Progenitor cell of endocrine pancreas (in vitro differentiated cells): ENCODE measurements around the gene PHACTR1. TPM values are rescaled to one million over a fixed set of nuclear protein-coding genes. Genes with fewer than 3 reads are reported as not detected.

Experiments
- DNase-seq: peaks from one replicate; pipeline ENCODE4 v3.0.0; 2021; ENCODE audit warnings: low spot score; ENCODE audit not compliant: unreplicated experiment
- H3K27ac Mint-ChIP-seq: 2 replicates; pipeline ENCODE4 v1.8.0; 2021; ENCODE audit warnings: mild to moderate bottlenecking, moderate library complexity, mixed read lengths
- H3K27me3 Mint-ChIP-seq: 2 replicates; pipeline ENCODE4 v1.8.0; 2021; ENCODE audit warnings: mixed read lengths
- H3K36me3 Mint-ChIP-seq: 2 replicates; pipeline ENCODE4 v1.8.0; 2022; ENCODE audit warnings: mixed read lengths; ENCODE audit not compliant: insufficient read depth
- H3K4me1 Mint-ChIP-seq: 2 replicates; pipeline ENCODE4 v1.8.0; 2021; ENCODE audit warnings: low read depth, mixed read lengths
- H3K4me3 Mint-ChIP-seq: 2 replicates; pipeline ENCODE4 v1.8.0; 2021; ENCODE audit warnings: low read depth, mild to moderate bottlenecking, moderate library complexity, mixed read lengths
- H3K9me3 Mint-ChIP-seq: 2 replicates; pipeline ENCODE4 v1.8.0; 2021; ENCODE audit warnings: low read depth, mixed read lengths
- total RNA-seq: library from RNA; stranded (reverse); gene quantifications from 2 replicates; pipeline ENCODE4 v1.2.1, GENCODE V29; 2021
- TF ChIP-seq, protein P1 (sequence below): fragments of 200-600 bp; sonication (generic); IDR thresholded peaks from one replicate; pipeline ENCODE4 v1.5.0; 2021; ENCODE audit warnings: antibody characterized with exemption, mild to moderate bottlenecking; ENCODE audit not compliant: unreplicated experiment

PHACTR1 gene
- total RNA-seq, 1 donor from 2014 or later, result 8.6 TPM

DNA sequence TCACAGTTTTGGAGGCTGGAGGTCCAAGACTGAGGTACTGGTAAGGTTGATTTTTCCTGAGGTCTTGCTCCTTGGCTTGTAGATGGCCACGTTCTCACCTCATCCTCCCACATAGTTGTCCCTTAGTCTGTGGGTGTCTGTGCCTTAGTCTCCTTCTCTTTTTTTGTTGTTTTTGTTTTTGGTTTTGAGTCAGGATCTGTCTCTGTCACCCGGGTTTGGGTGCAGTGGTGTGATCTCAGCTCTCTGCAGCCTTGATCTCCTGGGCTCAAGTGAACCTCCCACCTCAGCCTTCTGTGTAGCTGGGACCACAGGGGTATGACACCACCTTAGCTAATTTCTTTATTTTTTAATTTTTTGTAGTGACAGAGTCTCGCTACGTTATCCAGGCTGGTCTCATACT lies 245.2 kb downstream of the PHACTR1 start:
- peaks cover 12% of the 10 kb centered on the region for H3K4me1 Mint-ChIP-seq
- H3K27me3 Mint-ChIP-seq, result peaks cover 52% of the 10 kb centered on the region
- no peak for DNase-seq
- H3K9me3 Mint-ChIP-seq, result no peaks in the 10 kb centered on the region
- H3K27ac Mint-ChIP-seq, result no peak overlapping the region
- no peak overlapping the region for H3K4me3 Mint-ChIP-seq
- no peaks in the 10 kb centered on the region for H3K36me3 Mint-ChIP-seq
- TF ChIP-seq, protein P1, sequence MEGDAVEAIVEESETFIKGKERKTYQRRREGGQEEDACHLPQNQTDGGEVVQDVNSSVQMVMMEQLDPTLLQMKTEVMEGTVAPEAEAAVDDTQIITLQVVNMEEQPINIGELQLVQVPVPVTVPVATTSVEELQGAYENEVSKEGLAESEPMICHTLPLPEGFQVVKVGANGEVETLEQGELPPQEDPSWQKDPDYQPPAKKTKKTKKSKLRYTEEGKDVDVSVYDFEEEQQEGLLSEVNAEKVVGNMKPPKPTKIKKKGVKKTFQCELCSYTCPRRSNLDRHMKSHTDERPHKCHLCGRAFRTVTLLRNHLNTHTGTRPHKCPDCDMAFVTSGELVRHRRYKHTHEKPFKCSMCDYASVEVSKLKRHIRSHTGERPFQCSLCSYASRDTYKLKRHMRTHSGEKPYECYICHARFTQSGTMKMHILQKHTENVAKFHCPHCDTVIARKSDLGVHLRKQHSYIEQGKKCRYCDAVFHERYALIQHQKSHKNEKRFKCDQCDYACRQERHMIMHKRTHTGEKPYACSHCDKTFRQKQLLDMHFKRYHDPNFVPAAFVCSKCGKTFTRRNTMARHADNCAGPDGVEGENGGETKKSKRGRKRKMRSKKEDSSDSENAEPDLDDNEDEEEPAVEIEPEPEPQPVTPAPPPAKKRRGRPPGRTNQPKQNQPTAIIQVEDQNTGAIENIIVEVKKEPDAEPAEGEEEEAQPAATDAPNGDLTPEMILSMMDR, result no peak

GRCh38 chr6:12962529-12962928 lies 246.0 kb downstream of the PHACTR1 start:
- peaks cover 45% of the 10 kb centered on the region for H3K27me3 Mint-ChIP-seq
- TF ChIP-seq, protein P1, result no peak
- no peaks in the 10 kb centered on the region for H3K9me3 Mint-ChIP-seq
- H3K4me1 Mint-ChIP-seq, result peaks cover 9% of the 10 kb centered on the region
- H3K36me3 Mint-ChIP-seq, result no peaks in the 10 kb centered on the region
- no peak overlapping the region for H3K27ac Mint-ChIP-seq
- no peak for DNase-seq
- no peak overlapping the region for H3K4me3 Mint-ChIP-seq

GRCh38 chr6:12962987-12963386 lies 246.4 kb downstream of the PHACTR1 start:
- H3K36me3 Mint-ChIP-seq, result no peaks in the 10 kb centered on the region
- peaks cover 5% of the 10 kb centered on the region for H3K4me1 Mint-ChIP-seq
- peaks cover 40% of the 10 kb centered on the region for H3K27me3 Mint-ChIP-seq
- TF ChIP-seq, protein P1, result no peak
- DNase-seq, result no peak
- H3K9me3 Mint-ChIP-seq, result no peaks in the 10 kb centered on the region
- H3K27ac Mint-ChIP-seq, result no peak overlapping the region
- no peak overlapping the region for H3K4me3 Mint-ChIP-seq

- H3K27me3 Mint-ChIP-seq, result peaks cover 34% of the 10 kb centered on the region
- H3K4me1 Mint-ChIP-seq, result no peaks in the 10 kb centered on the region
- DNase-seq, result no peak
- TF ChIP-seq, protein P1, result no peak
- no peak overlapping the region for H3K4me3 Mint-ChIP-seq
- no peaks in the 10 kb centered on the region for H3K9me3 Mint-ChIP-seq
- no peaks in the 10 kb centered on the region for H3K36me3 Mint-ChIP-seq
- H3K27ac Mint-ChIP-seq, result no peak overlapping the region
These were observed 247.0 kb downstream of the PHACTR1 start for GRCh38 chr6:12963567-12963966.

DNA sequence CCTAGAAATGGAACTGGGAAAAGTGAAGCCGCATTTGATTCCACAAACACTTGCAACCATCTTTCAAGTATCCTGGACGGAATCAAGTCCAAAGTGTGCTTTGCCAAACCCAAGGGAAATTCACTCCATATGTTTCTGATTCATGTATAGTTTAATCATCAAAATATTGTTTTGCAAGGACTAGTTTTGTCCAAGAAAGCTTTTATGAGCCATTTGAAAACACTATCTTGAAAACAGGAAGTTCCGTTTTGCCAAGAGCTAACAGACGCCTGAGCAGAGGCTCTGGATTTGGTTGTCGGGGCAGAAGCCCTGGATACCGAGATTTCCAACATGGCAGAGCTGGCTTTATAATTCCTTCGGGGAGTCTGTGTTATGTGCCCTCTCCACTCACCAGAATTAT lies 251.1 kb downstream of the PHACTR1 start:
- peaks cover 11% of the 10 kb centered on the region for H3K27me3 Mint-ChIP-seq
- no peak overlapping the region for H3K27ac Mint-ChIP-seq
- no peaks in the 10 kb centered on the region for H3K36me3 Mint-ChIP-seq
- DNase-seq, result no peak
- no peaks in the 10 kb centered on the region for H3K4me1 Mint-ChIP-seq
- no peaks in the 10 kb centered on the region for H3K9me3 Mint-ChIP-seq
- H3K4me3 Mint-ChIP-seq, result no peak overlapping the region
- TF ChIP-seq, protein P1, result no peak
